ENCODE results near the gene GNA15.

Gene GNA15

GRCh38 chr19:3213159-3213558 is 77.3 kb downstream of the GNA15 start:
- no peak for DNase-seq
